ENCODE data around the gene HHAT. TPM values are rescaled to one million over a fixed set of nuclear protein-coding genes. Genes with fewer than 3 reads are reported as not detected.

The HHAT gene
- total RNA-seq, 1 donor from 2014 or later: 1.9 TPM

GRCh38 chr1:210477328-210477924, 148.7 kb downstream of the HHAT start:
- no peak for DNase-seq (ENCODE audit: low spot score)
- ATAC-seq: no peak

GRCh38 chr1:210478820-210479219, 150.1 kb downstream of the HHAT start:
- no peak for ATAC-seq
- no peak for DNase-seq (ENCODE audit: low spot score)

GRCh38 chr1:210482491-210482890, 153.8 kb downstream of the HHAT start:
- DNase-seq (ENCODE audit: low spot score) (no peak), ATAC-seq (no peak)

DNA sequence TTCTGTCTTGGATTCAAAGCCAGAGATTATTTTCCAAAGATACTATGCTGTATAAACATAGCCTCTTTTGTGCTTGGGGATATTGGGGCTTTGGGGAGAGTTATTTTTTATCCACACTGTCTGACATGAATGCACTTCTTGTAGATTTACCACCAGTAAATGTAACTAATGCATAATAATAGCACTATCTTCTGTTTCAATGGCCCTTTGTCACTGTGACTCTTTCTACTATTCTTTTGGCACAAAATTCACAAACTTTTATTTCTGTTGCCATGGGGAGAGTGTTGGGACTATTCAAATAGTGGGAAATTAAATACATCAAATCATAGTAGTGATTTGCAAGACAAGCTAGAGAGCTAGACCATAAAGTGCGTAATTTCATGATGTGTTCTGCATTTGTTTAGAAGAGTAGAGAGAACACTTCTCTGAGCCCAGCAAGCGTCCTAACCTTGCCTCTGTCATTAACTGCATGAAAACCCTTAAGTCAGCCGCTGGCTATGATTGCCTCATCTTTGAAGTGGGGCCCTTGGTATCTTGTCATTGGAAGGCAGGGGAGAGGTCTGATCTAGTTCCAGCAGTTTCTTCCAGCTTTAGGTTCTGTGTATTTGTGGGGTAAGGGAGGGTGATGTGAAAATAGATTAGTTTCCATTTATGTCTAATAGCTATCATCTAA, 154.4 kb downstream of the HHAT start:
- ATAC-seq (no peak), DNase-seq (ENCODE audit: low spot score) (no peak)

- DNase-seq (ENCODE audit: low spot score) (no peak), ATAC-seq (no peak)
Measured at GRCh38 chr1:210483821-210484220, 155.1 kb downstream of the HHAT start.

GRCh38 chr1:210487021-210487420, 158.3 kb downstream of the HHAT start:
- DNase-seq (ENCODE audit: low spot score) (no peak), ATAC-seq (no peak)

- no peak for ATAC-seq
- DNase-seq (ENCODE audit: low spot score): no peak
Measured at GRCh38 chr1:210489491-210489890, 160.8 kb downstream of the HHAT start.

DNA sequence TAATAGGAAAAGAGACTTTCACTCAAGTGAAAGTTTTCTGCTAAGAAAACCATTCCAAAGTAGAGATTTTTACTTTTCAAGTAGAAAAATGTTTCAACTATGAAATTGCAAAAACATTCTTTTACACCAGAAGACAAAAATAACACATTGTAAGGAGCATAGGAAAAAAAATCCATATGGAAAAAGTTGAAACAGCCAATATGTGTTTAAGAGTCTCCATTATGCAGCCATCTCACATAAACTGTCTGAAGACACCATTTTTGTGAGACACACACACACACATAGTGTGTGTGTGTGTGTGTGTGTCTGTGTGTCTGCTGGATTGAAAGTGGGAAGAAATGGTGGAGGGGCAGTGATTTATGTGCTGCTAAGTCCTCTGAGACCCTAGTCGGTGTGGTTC, 162.1 kb downstream of the HHAT start:
- no peak for ATAC-seq
- no peak for DNase-seq (ENCODE audit: low spot score)

GRCh38 chr1:210496063-210496462, 167.4 kb downstream of the HHAT start:
- DNase-seq (ENCODE audit: low spot score): no peak
- no peak for ATAC-seq

GRCh38 chr1:210499956-210500355, 171.3 kb downstream of the HHAT start:
- no peak for DNase-seq (ENCODE audit: low spot score)
- ATAC-seq: no peak

DNA sequence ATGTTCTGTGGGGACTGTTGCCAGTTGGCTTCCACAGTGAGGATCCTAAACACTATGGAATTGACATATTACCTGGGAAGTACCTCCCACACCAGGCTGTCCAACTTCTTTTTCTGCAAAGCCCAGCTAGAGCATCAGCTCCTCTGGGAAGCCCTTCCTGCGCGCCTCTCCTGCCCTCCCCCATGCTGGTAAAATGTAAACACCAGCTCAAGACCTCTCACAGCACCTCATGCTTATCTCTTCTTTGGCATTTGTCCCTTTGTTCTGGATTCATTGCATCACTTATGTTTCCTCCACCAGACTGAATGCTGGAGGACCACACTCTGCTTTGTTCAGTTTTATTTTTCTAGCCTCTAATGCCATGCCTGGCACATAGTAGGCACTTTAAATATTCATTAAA, 172.1 kb downstream of the HHAT start:
- DNase-seq (ENCODE audit: low spot score): no peak
- no peak for ATAC-seq

DNA sequence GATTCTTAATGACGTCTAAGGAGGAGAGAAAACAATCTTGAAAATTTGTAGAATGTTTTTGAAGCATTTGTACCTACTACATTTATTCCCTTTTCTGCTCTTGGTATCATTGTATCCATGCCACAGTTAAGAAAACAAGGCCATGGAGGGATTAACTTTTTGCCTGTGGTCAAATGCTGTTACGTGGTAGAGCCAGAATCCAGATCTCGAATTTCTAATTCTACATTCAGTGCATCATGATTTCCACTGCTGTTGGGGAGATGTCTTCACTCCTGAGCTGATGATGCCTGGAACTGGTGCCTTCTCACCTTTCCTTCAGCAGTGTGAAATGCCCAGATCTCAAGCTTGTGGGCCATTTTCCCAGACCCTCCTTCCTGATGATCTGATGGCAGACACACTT, 175.6 kb downstream of the HHAT start:
- no peak for ATAC-seq

DNA sequence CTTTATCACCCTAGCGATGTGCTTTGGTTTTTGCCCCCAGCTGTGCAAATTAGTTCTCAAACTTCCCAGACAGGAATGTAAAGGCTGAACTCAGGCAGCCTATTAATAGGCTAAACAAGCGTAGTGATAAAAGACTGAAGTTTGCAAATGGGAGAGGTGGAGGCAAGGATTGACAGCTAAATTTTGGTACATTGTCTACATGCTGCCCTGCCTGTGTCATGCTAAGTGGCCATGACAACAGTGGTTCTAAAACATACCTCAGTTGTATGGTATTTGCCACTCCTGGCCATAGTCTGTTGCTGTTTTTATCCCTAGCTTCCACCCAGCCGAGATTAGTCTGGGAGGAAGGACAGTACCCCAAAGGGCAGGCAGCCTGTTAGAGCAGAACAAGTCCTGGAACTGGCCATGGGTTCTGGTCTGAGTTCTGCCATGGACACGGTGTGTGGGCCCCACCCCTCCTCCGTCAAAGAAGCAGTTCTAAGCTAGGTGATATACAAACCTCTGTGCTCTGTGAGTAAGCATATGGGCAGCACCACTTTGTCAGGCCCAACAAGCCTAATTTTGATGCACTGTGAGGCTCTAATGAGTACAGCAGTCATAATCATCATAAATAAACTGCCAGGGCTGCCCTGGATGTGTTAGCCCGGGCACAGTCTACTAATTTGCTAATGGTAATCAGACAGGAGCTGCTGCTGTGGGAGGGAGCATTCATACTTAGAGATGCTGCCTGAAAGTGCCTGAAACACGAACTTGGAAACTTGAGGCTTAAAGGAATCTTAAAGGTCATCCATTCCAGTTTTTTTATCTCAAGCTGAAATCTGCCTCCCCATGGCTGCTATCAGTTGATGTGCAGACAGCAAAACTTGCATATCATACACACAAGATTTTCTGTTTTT, 177.1 kb downstream of the HHAT start:
- DNase-seq (ENCODE audit: low spot score) (no peak), ATAC-seq (no peak)

More for the DNA sequence above, 175.6 kb downstream of the HHAT start:
- DNase-seq (ENCODE audit: low spot score): no peak

GRCh38 chr1:210506689-210507088, 178.0 kb downstream of the HHAT start:
- ATAC-seq: no peak
- DNase-seq (ENCODE audit: low spot score): no peak

DNA sequence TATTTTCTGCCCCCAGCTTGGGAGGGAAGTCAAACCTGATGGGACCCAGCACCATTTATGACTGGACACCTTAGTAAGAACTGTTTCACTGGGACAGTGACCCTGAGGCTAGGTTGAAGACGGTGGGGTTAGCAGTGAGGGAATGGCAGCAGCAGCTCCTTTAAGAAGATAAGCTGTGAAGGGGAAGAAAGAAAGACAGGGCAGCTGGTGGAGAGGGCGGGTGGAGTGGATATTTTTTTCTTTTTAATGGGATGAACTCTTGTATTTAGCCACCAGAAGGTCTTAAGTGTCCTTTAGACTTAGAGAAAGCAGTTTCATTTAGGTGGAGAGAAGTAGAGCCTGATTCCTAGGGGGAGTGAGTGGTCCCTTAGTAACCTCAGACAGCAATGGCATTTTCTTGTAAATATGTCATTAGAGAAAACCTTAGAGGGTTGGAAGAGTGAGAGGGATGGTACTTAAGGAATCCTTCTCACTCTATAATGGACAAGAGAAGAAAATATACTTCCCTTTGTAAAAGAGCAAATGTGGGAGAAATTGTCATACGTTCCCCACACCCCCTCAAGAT, 187.5 kb downstream of the HHAT start:
- ATAC-seq: no peak
- no peak for DNase-seq (ENCODE audit: low spot score)

DNA sequence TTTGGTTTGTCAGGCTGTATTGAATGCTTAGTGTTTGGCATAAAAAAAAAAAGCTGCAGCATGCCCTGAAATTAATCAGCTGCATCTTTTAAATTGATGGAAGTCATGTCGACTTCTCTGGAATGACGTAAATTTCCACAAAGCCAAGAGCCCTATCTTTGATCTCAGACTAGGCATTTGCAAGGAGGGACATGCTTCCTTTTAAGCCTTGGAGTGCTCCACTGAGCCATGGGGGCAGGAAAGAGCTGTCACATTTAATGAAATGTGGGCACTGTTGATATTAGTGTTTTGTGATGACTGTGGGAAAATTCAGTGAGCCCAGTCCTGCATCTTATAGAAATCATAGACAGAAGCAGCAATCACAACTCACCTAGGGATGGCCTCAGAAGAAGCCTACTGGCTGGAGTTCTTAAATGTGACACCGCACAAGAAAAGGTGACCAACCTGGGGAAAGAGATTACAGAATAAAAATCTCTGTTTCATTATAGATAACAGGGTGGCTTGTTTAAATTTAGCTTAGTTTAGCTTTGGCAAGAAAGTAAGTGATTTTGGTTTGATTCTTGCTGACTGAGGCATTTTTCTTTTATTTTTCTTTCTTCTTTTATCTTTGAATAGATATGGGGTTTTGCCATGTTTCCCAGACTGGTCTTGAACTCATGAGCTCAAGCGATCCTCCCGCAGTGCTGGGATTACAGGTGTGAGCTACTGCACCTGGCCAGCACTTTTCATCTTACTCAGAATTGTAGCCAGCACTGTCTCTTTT, 188.2 kb downstream of the HHAT start:
- DNase-seq (ENCODE audit: low spot score) (no peak), ATAC-seq (no peak)

DNA sequence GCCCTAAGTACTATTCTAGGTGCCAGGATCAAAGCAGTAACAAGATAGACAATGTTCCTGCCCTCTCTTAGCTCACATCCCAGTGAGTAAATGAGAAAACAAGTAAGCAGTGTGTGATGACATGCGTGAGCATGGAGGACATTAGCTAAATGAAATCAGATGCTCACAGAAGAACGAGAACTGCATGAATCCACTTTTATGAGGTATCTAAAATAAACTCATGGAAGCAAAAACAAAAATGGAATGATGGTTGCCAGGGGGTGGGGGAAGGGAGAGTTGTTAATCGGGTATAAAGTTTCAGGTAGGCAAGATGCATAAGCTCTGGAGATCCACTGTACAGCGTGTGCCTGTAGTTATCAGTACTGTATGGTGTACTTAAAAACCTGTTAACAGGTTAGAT, 195.1 kb downstream of the HHAT start:
- ATAC-seq (no peak), DNase-seq (ENCODE audit: low spot score) (no peak)

- DNase-seq (ENCODE audit: low spot score) (no peak), ATAC-seq (no peak)
Measured at GRCh38 chr1:210525716-210526454, 197.2 kb downstream of the HHAT start.

DNA sequence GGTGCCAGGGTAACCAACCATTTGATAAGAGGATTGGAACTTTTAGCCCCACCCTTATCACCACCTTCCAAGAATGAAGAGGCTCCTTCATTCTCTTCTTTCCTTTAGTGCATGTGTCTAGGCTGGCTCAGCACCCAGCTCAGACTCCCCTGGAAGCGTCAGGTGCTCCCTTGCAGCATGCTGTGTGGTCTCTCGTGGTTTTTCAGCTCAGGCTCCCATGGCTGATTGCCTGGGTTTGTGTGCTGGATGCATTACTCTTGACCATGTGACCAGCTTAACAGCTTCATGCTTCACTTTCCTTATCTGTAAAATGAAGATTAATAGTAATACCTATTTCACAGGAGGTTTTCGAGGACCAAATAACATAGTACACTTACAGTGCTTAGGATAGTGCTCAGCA, 198.4 kb downstream of the HHAT start:
- ATAC-seq: no peak

More for the DNA sequence above, 198.4 kb downstream of the HHAT start:
- DNase-seq (ENCODE audit: low spot score): no peak
